ENCODE results near the gene CNGA3.

DNA sequence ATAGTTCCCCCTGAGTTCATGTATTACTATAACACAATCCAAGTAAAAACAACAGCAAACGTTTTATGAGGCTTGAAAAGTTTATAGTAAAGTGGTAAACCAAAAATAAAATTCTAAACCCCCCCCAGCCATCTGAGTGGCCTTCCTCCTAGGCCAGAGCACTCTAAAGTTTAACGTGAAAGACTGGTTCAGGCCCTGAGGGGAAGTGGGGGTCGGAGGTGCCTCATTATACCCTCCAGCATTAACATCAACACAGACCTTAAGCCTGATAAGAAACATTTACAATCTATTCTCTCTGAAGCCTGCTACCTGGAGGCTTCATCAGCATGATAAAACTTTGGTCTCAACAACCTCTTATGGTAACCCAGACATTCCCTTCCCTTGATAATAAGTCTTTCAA, 29.0 kb upstream of the CNGA3 start:
- TF ChIP-seq POLR2AphosphoS5 (IDR thresholded peaks at IDR 0.05) (no peak), POLR2A (IDR thresholded peaks at IDR 0.05) (no peak)
- TF ChIP-seq, protein P1, sequence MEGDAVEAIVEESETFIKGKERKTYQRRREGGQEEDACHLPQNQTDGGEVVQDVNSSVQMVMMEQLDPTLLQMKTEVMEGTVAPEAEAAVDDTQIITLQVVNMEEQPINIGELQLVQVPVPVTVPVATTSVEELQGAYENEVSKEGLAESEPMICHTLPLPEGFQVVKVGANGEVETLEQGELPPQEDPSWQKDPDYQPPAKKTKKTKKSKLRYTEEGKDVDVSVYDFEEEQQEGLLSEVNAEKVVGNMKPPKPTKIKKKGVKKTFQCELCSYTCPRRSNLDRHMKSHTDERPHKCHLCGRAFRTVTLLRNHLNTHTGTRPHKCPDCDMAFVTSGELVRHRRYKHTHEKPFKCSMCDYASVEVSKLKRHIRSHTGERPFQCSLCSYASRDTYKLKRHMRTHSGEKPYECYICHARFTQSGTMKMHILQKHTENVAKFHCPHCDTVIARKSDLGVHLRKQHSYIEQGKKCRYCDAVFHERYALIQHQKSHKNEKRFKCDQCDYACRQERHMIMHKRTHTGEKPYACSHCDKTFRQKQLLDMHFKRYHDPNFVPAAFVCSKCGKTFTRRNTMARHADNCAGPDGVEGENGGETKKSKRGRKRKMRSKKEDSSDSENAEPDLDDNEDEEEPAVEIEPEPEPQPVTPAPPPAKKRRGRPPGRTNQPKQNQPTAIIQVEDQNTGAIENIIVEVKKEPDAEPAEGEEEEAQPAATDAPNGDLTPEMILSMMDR (IDR thresholded peaks at IDR 0.05): no peak
